GM23338 (cell line): ENCODE data around the gene HELT. TPM values are rescaled to one million over a fixed set of nuclear protein-coding genes. Genes with fewer than 3 reads are reported as not detected.

Source experiments
- ATAC-seq: fragments of 200-7000 bp; cut with Tn5 transposase; 3 replicates; pipeline ENCODE4 v1.9.1; 2020
- DNase-seq: peaks from one replicate; pipeline ENCODE4 v3.0.0-alpha.2; 2015; ENCODE audit warnings: low spot score
- H2AFZ ChIP-seq: fragments of 200-600 bp; sonication (generic); 2 replicates; pipeline ENCODE4 v1.8.0; 2016; ENCODE audit warnings: antibody characterized with exemption, mild to moderate bottlenecking, moderate library complexity
- H3F3A ChIP-seq: fragments of 200-600 bp; sonication (generic); replicated peaks from 2 replicates; pipeline ENCODE4 v1.8.0; 2017; ENCODE audit warnings: antibody characterized with exemption, mixed run types, low read depth
- H3K27ac ChIP-seq: fragments of 200-600 bp; sonication (generic); 2 replicates; pipeline ENCODE4 v1.6.1; 2016; ENCODE audit warnings: low read depth
- H3K27me3 ChIP-seq: fragments of 200-600 bp; sonication (generic); 2 replicates; pipeline ENCODE4 v1.8.0; 2016; ENCODE audit warnings: mild to moderate bottlenecking, mixed run types, moderate library complexity; ENCODE audit not compliant: insufficient read depth
- H3K36me3 ChIP-seq: fragments of 200-600 bp; sonication (generic); 2 replicates; pipeline ENCODE4 v1.8.0; 2016; ENCODE audit warnings: mild to moderate bottlenecking; ENCODE audit not compliant: insufficient read depth
- H3K4me1 ChIP-seq: fragments of 200-600 bp; sonication (generic); 2 replicates; pipeline ENCODE4 v1.8.0; 2016; ENCODE audit warnings: mild to moderate bottlenecking, moderate library complexity; ENCODE audit not compliant: insufficient read depth
- H3K4me2 ChIP-seq: fragments of 200-600 bp; sonication (generic); 2 replicates; pipeline ENCODE4 v1.7.1; 2017; ENCODE audit warnings: mixed run types
- H3K4me3 ChIP-seq: fragments of 200-600 bp; sonication (generic); 2 replicates; pipeline ENCODE4 v1.6.1; 2016; ENCODE audit warnings: mixed run types
- H3K79me2 ChIP-seq: fragments of 200-600 bp; sonication (generic); replicated peaks from 2 replicates; pipeline ENCODE4 v1.8.0; 2017; ENCODE audit warnings: mild to moderate bottlenecking; ENCODE audit not compliant: insufficient read depth
- H3K9me2 ChIP-seq: fragments of 200-600 bp; sonication (generic); 2 replicates; pipeline ENCODE4 v1.8.0; 2017; ENCODE audit not compliant: insufficient read depth
- H4K20me1 ChIP-seq: fragments of 200-600 bp; sonication (generic); replicated peaks from 2 replicates; pipeline ENCODE4 v1.8.0; 2017; ENCODE audit warnings: mild to moderate bottlenecking; ENCODE audit not compliant: insufficient read depth
- H3K27ac Mint-ChIP-seq: 2 replicates; pipeline ENCODE4 v1.8.0; 2020; ENCODE audit warnings: inconsistent platforms, mild to moderate bottlenecking, moderate library complexity, mixed read lengths
- H3K27me3 Mint-ChIP-seq: 3 replicates; pipeline ENCODE4 v1.8.0; 2022; ENCODE audit warnings: low read depth, mild to moderate bottlenecking, moderate library complexity, mixed read lengths, inconsistent platforms; ENCODE audit not compliant: insufficient read depth, poor library complexity
- H3K36me3 Mint-ChIP-seq: 3 replicates; pipeline ENCODE4 v1.8.0; 2021; ENCODE audit warnings: low read depth, mild to moderate bottlenecking, inconsistent platforms, moderate library complexity, mixed read lengths
- H3K4me1 Mint-ChIP-seq: 3 replicates; pipeline ENCODE4 v1.8.0; 2020; ENCODE audit warnings: mild to moderate bottlenecking, inconsistent platforms, mixed read lengths
- H3K4me3 Mint-ChIP-seq: 3 replicates; pipeline ENCODE4 v1.8.0; 2021; ENCODE audit warnings: moderate library complexity, mild to moderate bottlenecking, inconsistent platforms, mixed read lengths
- H3K9me3 Mint-ChIP-seq: 3 replicates; pipeline ENCODE4 v1.8.0; 2020; ENCODE audit warnings: moderate library complexity, mild to moderate bottlenecking, inconsistent platforms, mixed read lengths
- CREB1 ChIP-seq: fragments of 250-450 bp; sonication (Bioruptor Pico); IDR thresholded peaks from 2 replicates; pipeline ENCODE4 v1.5.0; 2020; ENCODE audit warnings: low read depth, mild to moderate bottlenecking, moderate library complexity
- EZH2 ChIP-seq: fragments of 200-600 bp; sonication (generic); IDR thresholded peaks from one replicate; pipeline ENCODE4 v1.8.0; 2017; ENCODE audit warnings: antibody characterized with exemption, mild to moderate bottlenecking, low read depth; ENCODE audit not compliant: unreplicated experiment
- JUNB ChIP-seq: IDR thresholded peaks from one replicate; pipeline ENCODE4 v1.6.1; 2016; ENCODE audit warnings: antibody characterized with exemption; ENCODE audit not compliant: unreplicated experiment
- NANOG ChIP-seq: IDR thresholded peaks from 2 replicates; pipeline ENCODE4 v1.6.1; 2016; ENCODE audit warnings: antibody characterized with exemption, borderline replicate concordance
- STAT1 ChIP-seq: IDR thresholded peaks from one replicate; pipeline ENCODE4 v1.6.1; 2016; ENCODE audit warnings: antibody characterized with exemption; ENCODE audit not compliant: unreplicated experiment
- ZNF114 ChIP-seq: fragments of 250-450 bp; sonication (Bioruptor Pico); IDR thresholded peaks from 2 replicates; pipeline ENCODE4 v1.5.0; 2020; ENCODE audit warnings: mild to moderate bottlenecking, moderate library complexity
- ZNF331 ChIP-seq: fragments of 250-450 bp; sonication (Bioruptor Pico); IDR thresholded peaks from 2 replicates; pipeline ENCODE4 v1.5.0; 2020; ENCODE audit warnings: low read depth, mild to moderate bottlenecking, moderate library complexity
- polyA plus RNA-seq: library from polyadenylated mRNA; unstranded; fragments of >200 nt; fragmentation: Nextera tagmentation; extraction: Ambion mirVana; gene quantifications from 2 replicates; pipeline ENCODE4 v1.2.1, GENCODE V29; 2016
- total RNA-seq: library from RNA; depleted of rRNA; stranded (reverse); fragments of >200 nt; shearing (Covaris generic); gene quantifications from 2 replicates; pipeline ENCODE4 v1.2.3, GENCODE V29; 2014
- TF ChIP-seq, protein P1 (sequence below): fragments of 250-450 bp; sonication (Bioruptor Pico); IDR thresholded peaks from 2 replicates; pipeline ENCODE4 v1.5.0; 2020; ENCODE audit warnings: mild to moderate bottlenecking, moderate library complexity
- TF ChIP-seq, protein P2 (sequence below): IDR thresholded peaks from 2 replicates; pipeline ENCODE4 v1.6.1; 2016; ENCODE audit warnings: antibody characterized with exemption

HELT gene
- total and polyA plus RNA-seq, 2 experiments from 2014 or later = not detected

DNA sequence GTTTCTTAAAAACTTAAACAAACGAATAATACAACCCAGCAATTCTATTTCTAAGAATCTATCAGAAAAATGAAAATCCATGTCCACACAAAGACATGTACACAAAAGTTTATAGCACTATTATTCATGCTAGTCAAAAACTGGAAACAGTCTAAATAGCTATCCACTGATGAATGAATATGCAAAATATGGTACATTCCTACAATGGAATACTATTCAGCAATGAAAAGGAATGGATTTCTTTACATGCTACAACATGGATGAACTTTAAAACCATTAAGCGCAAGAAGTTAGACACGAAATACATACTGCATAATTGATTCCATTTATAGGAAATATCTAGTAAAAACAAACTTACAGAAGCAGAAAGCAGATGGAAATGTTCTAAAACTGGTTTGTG, 43.3 kb downstream of the HELT start (continued):
- TF ChIP-seq, protein P1, sequence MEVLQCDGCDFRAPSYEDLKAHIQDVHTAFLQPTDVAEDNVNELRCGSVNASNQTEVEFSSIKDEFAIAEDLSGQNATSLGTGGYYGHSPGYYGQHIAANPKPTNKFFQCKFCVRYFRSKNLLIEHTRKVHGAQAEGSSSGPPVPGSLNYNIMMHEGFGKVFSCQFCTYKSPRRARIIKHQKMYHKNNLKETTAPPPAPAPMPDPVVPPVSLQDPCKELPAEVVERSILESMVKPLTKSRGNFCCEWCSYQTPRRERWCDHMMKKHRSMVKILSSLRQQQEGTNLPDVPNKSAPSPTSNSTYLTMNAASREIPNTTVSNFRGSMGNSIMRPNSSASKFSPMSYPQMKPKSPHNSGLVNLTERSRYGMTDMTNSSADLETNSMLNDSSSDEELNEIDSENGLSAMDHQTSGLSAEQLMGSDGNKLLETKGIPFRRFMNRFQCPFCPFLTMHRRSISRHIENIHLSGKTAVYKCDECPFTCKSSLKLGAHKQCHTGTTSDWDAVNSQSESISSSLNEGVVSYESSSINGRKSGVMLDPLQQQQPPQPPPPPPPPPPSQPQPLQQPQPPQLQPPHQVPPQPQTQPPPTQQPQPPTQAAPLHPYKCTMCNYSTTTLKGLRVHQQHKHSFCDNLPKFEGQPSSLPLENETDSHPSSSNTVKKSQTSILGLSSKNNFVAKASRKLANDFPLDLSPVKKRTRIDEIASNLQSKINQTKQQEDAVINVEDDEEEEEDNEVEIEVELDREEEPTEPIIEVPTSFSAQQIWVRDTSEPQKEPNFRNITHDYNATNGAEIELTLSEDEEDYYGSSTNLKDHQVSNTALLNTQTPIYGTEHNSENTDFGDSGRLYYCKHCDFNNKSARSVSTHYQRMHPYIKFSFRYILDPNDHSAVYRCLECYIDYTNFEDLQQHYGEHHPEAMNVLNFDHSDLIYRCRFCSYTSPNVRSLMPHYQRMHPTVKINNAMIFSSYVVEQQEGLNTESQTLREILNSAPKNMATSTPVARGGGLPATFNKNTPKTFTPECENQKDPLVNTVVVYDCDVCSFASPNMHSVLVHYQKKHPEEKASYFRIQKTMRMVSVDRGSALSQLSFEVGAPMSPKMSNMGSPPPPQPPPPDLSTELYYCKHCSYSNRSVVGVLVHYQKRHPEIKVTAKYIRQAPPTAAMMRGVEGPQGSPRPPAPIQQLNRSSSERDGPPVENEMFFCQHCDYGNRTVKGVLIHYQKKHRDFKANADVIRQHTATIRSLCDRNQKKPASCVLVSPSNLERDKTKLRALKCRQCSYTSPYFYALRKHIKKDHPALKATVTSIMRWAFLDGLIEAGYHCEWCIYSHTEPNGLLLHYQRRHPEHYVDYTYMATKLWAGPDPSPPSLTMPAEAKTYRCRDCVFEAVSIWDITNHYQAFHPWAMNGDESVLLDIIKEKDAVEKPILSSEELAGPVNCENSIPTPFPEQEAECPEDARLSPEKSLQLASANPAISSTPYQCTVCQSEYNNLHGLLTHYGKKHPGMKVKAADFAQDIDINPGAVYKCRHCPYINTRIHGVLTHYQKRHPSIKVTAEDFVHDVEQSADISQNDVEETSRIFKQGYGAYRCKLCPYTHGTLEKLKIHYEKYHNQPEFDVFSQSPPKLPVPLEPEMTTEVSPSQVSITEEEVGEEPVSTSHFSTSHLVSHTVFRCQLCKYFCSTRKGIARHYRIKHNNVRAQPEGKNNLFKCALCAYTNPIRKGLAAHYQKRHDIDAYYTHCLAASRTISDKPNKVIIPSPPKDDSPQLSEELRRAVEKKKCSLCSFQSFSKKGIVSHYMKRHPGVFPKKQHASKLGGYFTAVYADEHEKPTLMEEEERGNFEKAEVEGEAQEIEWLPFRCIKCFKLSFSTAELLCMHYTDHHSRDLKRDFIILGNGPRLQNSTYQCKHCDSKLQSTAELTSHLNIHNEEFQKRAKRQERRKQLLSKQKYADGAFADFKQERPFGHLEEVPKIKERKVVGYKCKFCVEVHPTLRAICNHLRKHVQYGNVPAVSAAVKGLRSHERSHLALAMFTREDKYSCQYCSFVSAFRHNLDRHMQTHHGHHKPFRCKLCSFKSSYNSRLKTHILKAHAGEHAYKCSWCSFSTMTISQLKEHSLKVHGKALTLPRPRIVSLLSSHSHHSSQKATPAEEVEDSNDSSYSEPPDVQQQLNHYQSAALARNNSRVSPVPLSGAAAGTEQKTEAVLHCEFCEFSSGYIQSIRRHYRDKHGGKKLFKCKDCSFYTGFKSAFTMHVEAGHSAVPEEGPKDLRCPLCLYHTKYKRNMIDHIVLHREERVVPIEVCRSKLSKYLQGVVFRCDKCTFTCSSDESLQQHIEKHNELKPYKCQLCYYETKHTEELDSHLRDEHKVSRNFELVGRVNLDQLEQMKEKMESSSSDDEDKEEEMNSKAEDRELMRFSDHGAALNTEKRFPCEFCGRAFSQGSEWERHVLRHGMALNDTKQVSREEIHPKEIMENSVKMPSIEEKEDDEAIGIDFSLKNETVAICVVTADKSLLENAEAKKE (CRISPR knock-in tag) = no peak

DNA sequence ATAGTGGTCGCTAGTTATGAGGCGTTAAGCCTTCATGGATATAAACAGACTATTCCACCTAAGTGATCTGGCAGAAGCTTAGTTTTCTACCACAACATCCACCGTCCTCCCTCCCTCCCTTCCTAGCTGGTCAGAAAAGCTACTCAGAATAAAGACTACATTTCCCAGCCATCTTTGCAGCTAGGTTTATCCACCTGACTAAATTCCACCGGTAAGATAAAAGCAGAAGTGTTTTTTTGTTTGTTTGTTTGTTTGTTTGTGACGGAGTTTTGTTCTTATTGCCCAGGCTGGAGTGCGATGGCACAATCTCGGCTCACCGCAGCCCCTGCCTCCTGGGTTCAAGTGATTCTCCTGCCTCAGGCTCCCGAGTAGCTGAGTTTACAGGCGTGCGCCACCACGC, 44.3 kb downstream of the HELT start:
- Histone ChIP-seq H3K27me3 (no peaks in the 10 kb centered on the region), H3K4me3 (no peak overlapping the region), H3K4me1 (peaks cover 7% of the 10 kb centered on the region; the same call in 1 of the 2 replicates), H3F3A (no peaks in the 10 kb centered on the region), H3K27ac (no peak overlapping the region), H4K20me1 (no peaks in the 10 kb centered on the region), H3K4me2 (no peak overlapping the region), H3K79me2 (no peaks in the 10 kb centered on the region), H2AFZ (peak overlapping the region; percentile 70; the same call in 1 of the 2 replicates), H3K36me3 (no peaks in the 10 kb centered on the region), H3K9me2 (no peaks in the 10 kb centered on the region)
- Mint-ChIP-seq H3K4me3 (no peak overlapping the region), H3K36me3 (no peaks in the 10 kb centered on the region), H3K27ac (no peak overlapping the region), H3K4me1 (peaks cover 6% of the 10 kb centered on the region), H3K9me3 (peaks cover 3% of the 10 kb centered on the region; the same call in 1 of the 3 replicates), H3K27me3 (peaks cover 3% of the 10 kb centered on the region)
- ATAC-seq (peak; percentile 65), DNase-seq (peak; percentile 72)
- TF ChIP-seq, protein P2, sequence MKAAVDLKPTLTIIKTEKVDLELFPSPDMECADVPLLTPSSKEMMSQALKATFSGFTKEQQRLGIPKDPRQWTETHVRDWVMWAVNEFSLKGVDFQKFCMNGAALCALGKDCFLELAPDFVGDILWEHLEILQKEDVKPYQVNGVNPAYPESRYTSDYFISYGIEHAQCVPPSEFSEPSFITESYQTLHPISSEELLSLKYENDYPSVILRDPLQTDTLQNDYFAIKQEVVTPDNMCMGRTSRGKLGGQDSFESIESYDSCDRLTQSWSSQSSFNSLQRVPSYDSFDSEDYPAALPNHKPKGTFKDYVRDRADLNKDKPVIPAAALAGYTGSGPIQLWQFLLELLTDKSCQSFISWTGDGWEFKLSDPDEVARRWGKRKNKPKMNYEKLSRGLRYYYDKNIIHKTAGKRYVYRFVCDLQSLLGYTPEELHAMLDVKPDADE = no peak
- TF ChIP-seq, protein P1 (CRISPR knock-in tag) = no peak
- TF ChIP-seq NANOG (no peak), ZNF114 (CRISPR knock-in tag) (no peak), ZNF331 (CRISPR knock-in tag) (no peak), EZH2 (no peak), STAT1 (no peak), CREB1 (CRISPR knock-in tag) (no peak), JUNB (no peak)
